Spinal cord (tissue), 10 donors: ENCODE measurements around the gene CYB561D2. TPM values are rescaled to one million over a fixed set of nuclear protein-coding genes. Genes with fewer than 3 reads are reported as not detected.

Experiments
- DNase-seq, 6 donors: peaks; one replicate each; pipeline versions ENCODE4 v3.0.0 to v3.0.0-alpha.2; 2013 to 2015; ENCODE audit warnings: low spot score in 6 of 6, low read depth in 4 of 6
- H3K27ac ChIP-seq: one replicate; pipeline ENCODE4 v1.5.1; 2013; ENCODE audit warnings: low read depth, low read length, control low read depth
- H3K27me3 ChIP-seq: one replicate; pipeline ENCODE4 v1.6.1; 2013; ENCODE audit warnings: low read length; ENCODE audit not compliant: control insufficient read depth, insufficient read depth
- H3K36me3 ChIP-seq: one replicate; pipeline ENCODE4 v1.6.1; 2013; ENCODE audit warnings: low read length; ENCODE audit not compliant: control insufficient read depth, insufficient read depth
- H3K4me1 ChIP-seq: one replicate; pipeline ENCODE4 v1.6.1; 2013; ENCODE audit warnings: low read length; ENCODE audit not compliant: control insufficient read depth, insufficient read depth
- H3K4me3 ChIP-seq: one replicate; pipeline ENCODE4 v1.5.1; 2013; ENCODE audit warnings: low read depth, low read length, control low read depth
- H3K9me3 ChIP-seq: one replicate; pipeline ENCODE4 v1.6.1; 2013; ENCODE audit warnings: low read length; ENCODE audit not compliant: control insufficient read depth, insufficient read depth
- WGBS: methylation state at CpG from one replicate; pipeline ENCODE4 v1.1.5; 2013; ENCODE audit warnings: missing lambda C conversion rate; ENCODE audit not compliant: insufficient coverage; 5-methylcytosine and 5-hydroxymethylcytosine counted together
- polyA plus RNA-seq, 2 donors: library from polyadenylated mRNA; unstranded; fragments of 120-200 nt; gene quantifications; one replicate each; pipeline ENCODE4 v1.2.1, GENCODE V29; 2013; ENCODE audit not compliant: insufficient read length in 2 of 2
- total RNA-seq, 2 donors: library from RNA; depleted of rRNA in 1 of 2; stranded (reverse); fragments of 120-200 nt in 1 of 2; fragments of >200 nt in 1 of 2; gene quantifications; one replicate each; pipeline versions ENCODE4 v1.2.3 to v1.2.4, GENCODE V29; 2013 to 2014
- donor health status: healthy.

CYB561D2 gene
- total and polyA plus RNA-seq, 4 donors: 14.8 to 16.1 (median 15.4) TPM

DNA sequence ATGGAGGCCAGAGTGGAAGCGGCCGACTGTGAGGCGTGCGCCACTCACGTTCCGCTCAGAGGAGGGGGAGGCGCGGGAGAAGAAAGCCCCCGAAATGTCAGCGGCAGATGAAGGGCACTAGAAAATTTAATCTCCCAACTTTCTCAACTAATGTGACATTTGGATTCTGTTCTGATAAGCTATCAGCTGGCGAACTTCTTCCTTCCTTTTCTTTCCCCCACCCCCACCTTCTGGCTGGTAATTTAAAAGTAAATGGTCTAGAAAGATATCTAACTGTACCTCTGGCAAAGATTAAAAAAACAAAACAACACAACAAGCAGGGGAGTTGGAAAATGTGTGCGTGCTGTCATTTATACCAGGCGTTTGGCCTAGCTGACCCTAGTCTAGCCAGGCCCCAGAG lies 35.1 kb downstream of the CYB561D2 start:
- no CpG with 5 or more reads among the region's 13 CpGs for WGBS
- Histone ChIP-seq H3K27ac (no peak overlapping the region), H3K4me3 (no peak overlapping the region)

GRCh38 chr3:50388016-50388719 lies 37.5 kb downstream of the CYB561D2 start:
- Histone ChIP-seq H3K4me1 (peaks cover 66% of the 10 kb centered on the region), H3K27me3 (no peaks in the 10 kb centered on the region), H3K4me3 (no peak overlapping the region), H3K9me3 (no peaks in the 10 kb centered on the region), H3K36me3 (peaks cover 47% of the 10 kb centered on the region), H3K27ac (peak overlapping the region; percentile 48)
- DNase-seq: peak in 2 of 6 donors; percentile 54 to 81
- 41% methylated on average over 24 of the region's 25 CpGs for WGBS

More for the DNA sequence above, 35.1 kb downstream of the CYB561D2 start:
- peak in 1 of 6 donors; percentile 64 for DNase-seq
- Histone ChIP-seq H3K4me1 (peaks cover 64% of the 10 kb centered on the region), H3K27me3 (no peaks in the 10 kb centered on the region), H3K9me3 (no peaks in the 10 kb centered on the region), H3K36me3 (peaks cover 31% of the 10 kb centered on the region)

- H3K27me3 ChIP-seq: no peaks in the 10 kb centered on the region
- peaks cover 69% of the 10 kb centered on the region for H3K4me1 ChIP-seq
- DNase-seq: peak in 1 of 6 donors; percentile 41
- H3K36me3 ChIP-seq: peaks cover 46% of the 10 kb centered on the region
- H3K4me3 ChIP-seq: no peak overlapping the region
- no peaks in the 10 kb centered on the region for H3K9me3 ChIP-seq
- 48% methylated on average over 10 of the region's 22 CpGs for WGBS
- peak overlapping the region; percentile 48 for H3K27ac ChIP-seq
These were observed 38.2 kb downstream of the CYB561D2 start for GRCh38 chr3:50388720-50389413.

DNA sequence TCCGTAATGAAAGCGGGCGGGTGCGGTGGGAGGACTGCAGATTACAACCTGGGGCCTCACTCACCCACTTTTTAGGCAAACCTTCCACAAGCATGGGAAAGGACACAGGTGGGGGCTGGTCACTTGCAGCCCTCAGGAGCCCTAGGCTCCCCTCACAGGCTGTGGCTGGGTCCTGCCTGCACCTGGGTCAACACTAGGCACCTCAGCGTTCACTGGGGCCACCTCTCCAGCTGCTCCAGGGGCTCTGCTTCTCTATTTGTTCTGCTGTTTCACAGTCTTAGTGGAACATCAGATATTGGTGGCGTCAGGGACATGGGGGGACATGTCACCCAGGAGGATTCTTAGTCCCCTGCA lies 38.7 kb downstream of the CYB561D2 start:
- 96% methylated on average over 5 of the region's 6 CpGs for WGBS
- DNase-seq: no peak
- H3K27ac ChIP-seq: no peak overlapping the region
- H3K36me3 ChIP-seq: peaks cover 43% of the 10 kb centered on the region
- no peak overlapping the region for H3K4me3 ChIP-seq
- no peaks in the 10 kb centered on the region for H3K9me3 ChIP-seq
- peaks cover 69% of the 10 kb centered on the region for H3K4me1 ChIP-seq
- no peaks in the 10 kb centered on the region for H3K27me3 ChIP-seq

- H3K27ac ChIP-seq: no peak overlapping the region
- DNase-seq: peak in 3 of 6 donors; percentile 35 to 73 (median 54)
- peaks cover 39% of the 10 kb centered on the region for H3K36me3 ChIP-seq
- 44% methylated on average over 9 of the region's 12 CpGs for WGBS
- peaks cover 58% of the 10 kb centered on the region for H3K4me1 ChIP-seq
- H3K9me3 ChIP-seq: no peaks in the 10 kb centered on the region
- H3K27me3 ChIP-seq: no peaks in the 10 kb centered on the region
- no peak overlapping the region for H3K4me3 ChIP-seq
These were observed 40.0 kb downstream of the CYB561D2 start for GRCh38 chr3:50390508-50391224.

DNA sequence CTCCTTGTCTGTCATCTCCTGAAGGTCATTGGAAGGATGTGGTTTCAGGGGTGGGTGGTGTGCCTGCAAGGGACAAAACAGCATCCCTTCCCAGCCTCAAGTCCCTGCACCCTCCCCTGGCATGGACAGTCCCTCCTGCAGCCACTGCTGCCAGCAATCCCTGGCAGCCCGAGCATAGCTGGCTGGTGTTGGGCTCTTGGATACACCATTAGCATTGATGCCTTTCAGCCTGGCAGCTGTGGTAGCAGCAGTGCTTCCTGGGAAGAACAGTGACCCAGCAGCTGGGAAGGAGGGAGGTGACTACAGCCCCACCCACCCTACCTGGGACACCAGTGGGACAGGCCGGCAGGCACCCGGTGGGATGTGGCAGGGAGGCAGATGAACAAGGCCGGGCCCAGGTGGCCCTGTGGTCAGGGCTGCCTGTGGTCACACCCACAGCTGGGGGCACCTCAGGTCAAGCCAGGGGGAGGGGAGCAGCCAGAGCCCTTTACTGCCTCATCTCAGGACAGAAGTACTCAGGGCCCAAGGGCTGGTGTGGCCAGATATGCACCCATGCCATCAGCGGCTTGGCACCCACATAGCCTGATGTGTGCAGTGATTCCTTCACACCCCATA lies 41.5 kb downstream of the CYB561D2 start:
- H3K4me1 ChIP-seq: peaks cover 56% of the 10 kb centered on the region
- H3K27me3 ChIP-seq: no peaks in the 10 kb centered on the region
- H3K9me3 ChIP-seq: no peaks in the 10 kb centered on the region
- H3K27ac ChIP-seq: no peak overlapping the region
- H3K4me3 ChIP-seq: no peak overlapping the region
- WGBS: 64% methylated on average over 5 of the region's 5 CpGs
- peaks cover 34% of the 10 kb centered on the region for H3K36me3 ChIP-seq
- peak in 2 of 6 donors; percentile 49 to 68 for DNase-seq

DNA sequence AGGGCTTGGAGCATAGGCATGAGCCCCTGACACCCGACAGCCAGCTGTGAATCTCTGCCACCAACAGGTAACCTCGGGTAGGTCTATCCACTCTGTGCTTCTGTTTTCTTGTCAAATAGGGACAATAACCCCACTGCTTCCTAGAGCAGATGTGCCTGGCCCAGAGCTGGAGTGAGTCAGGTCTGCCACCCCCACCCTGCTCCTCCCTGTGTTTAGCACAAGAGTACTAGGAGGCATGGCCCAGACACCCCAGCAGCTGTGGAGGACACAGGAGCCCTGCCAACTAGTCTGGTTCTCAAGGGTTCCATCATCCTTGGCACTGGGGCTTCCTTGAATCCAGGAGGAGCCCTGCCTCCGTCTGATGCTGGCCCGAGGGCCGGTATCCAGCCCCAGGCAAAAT lies 42.4 kb downstream of the CYB561D2 start:
- H3K4me3 ChIP-seq: no peak overlapping the region
- H3K4me1 ChIP-seq: peaks cover 48% of the 10 kb centered on the region
- DNase-seq: no peak
- no peaks in the 10 kb centered on the region for H3K27me3 ChIP-seq
- WGBS: 79% methylated on average over 3 of the region's 5 CpGs
- peaks cover 29% of the 10 kb centered on the region for H3K36me3 ChIP-seq
- no peaks in the 10 kb centered on the region for H3K9me3 ChIP-seq
- no peak overlapping the region for H3K27ac ChIP-seq

DNA sequence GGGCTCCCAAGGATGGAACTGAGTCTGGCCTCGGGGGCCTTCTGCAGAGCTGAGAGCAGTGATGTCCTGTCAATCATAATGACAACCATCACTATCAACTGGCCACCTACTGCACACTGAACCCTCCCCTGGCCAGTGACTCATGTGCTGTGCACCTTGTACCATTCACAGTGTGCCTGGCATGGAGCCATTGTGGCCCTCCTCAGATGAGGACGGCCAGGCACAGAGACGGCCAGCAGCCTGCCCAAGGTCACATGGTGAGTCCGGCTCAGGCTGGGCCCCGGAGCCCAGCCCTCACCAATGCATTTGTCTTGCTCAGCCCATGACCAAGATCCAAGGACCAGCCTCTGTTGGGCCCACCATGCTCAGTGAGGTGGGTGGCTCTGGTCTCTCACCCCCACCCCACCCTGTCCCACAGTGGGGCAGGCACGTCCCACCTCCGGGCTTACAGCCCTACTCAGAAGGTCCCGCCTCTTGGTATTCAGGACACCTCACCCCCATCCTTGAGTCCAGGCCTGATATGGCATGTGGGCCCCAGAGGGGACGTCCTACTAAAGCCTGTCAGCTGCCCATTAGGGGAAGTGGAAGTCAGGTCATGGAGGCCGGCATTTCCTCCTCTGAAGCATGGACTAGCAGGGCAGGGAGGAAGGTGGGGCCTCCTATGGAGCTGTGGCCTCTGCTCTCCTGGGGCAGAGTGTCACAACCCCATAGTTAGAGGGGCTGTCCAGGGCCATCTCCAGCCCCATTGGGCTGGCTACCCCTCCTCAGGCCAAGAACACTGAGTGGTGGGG lies 44.6 kb downstream of the CYB561D2 start:
- no peaks in the 10 kb centered on the region for H3K9me3 ChIP-seq
- H3K27ac ChIP-seq: no peak overlapping the region
- peaks cover 29% of the 10 kb centered on the region for H3K36me3 ChIP-seq
- peaks cover 47% of the 10 kb centered on the region for H3K4me1 ChIP-seq
- no peak overlapping the region for H3K4me3 ChIP-seq
- 80% methylated on average over 7 of the region's 10 CpGs for WGBS
- no peaks in the 10 kb centered on the region for H3K27me3 ChIP-seq
- DNase-seq: no peak

DNA sequence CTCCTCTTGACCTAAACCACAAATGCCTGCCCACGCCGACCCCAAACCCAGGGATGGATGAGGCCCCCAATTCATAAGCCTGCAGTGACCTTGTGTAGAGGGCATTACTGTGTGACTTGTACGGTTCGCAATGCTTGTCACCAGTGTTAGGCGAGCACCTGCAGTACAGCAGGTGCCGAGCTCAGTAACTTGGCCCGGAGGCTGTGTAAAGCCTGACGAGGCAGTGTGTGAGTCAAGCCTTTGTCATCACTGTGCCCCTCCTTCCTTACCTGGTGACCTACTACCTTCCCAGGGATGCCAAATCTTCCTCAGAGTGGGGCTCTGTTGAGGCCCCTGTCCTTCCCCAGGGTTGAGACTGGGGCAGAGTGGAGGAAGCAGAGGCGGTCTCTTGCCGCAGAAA lies 45.8 kb downstream of the CYB561D2 start:
- H3K9me3 ChIP-seq: no peaks in the 10 kb centered on the region
- H3K27ac ChIP-seq: no peak overlapping the region
- H3K4me3 ChIP-seq: no peak overlapping the region
- H3K4me1 ChIP-seq: peaks cover 36% of the 10 kb centered on the region
- no peaks in the 10 kb centered on the region for H3K27me3 ChIP-seq
- H3K36me3 ChIP-seq: peaks cover 20% of the 10 kb centered on the region
- WGBS: 93% methylated on average over 8 of the region's 10 CpGs
- DNase-seq: no peak
